Measurements from ENCODE around the gene RAD51B. TPM values are rescaled to one million over a fixed set of nuclear protein-coding genes. Genes with fewer than 3 reads are reported as not detected.

Gene RAD51B
- total RNA-seq, 4 donors from 2014 or later = 14.0 to 16.4 (median 14.8) TPM

GRCh38 chr14:68417009-68417650 is 597.6 kb downstream of the RAD51B start:
- H3K27me3 ChIP-seq = no peaks in the 10 kb centered on the region
- peak in 1 of 2 donors; percentile 25 for TF ChIP-seq POLR2A (IDR thresholded peaks at IDR 0.05)
- TF ChIP-seq, protein P1, sequence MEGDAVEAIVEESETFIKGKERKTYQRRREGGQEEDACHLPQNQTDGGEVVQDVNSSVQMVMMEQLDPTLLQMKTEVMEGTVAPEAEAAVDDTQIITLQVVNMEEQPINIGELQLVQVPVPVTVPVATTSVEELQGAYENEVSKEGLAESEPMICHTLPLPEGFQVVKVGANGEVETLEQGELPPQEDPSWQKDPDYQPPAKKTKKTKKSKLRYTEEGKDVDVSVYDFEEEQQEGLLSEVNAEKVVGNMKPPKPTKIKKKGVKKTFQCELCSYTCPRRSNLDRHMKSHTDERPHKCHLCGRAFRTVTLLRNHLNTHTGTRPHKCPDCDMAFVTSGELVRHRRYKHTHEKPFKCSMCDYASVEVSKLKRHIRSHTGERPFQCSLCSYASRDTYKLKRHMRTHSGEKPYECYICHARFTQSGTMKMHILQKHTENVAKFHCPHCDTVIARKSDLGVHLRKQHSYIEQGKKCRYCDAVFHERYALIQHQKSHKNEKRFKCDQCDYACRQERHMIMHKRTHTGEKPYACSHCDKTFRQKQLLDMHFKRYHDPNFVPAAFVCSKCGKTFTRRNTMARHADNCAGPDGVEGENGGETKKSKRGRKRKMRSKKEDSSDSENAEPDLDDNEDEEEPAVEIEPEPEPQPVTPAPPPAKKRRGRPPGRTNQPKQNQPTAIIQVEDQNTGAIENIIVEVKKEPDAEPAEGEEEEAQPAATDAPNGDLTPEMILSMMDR (IDR thresholded peaks at IDR 0.05) = no peak

GRCh38 chr14:68418174-68419118 is 598.9 kb downstream of the RAD51B start:
- WGBS, 2 donors = 30 to 51% methylated on average over 3 of the region's 3 CpGs
- H3K27ac ChIP-seq = peak overlapping the region; percentile 74 to 81 (median 80)
- TF ChIP-seq, protein P1 (IDR thresholded peaks at IDR 0.05) = no peak
- TF ChIP-seq POLR2A (IDR thresholded peaks at IDR 0.05) = peak in 1 of 2 donors; percentile 30

More at GRCh38 chr14:68417009-68417650, 597.6 kb downstream of the RAD51B start:
- Histone ChIP-seq H3K36me3 (no peaks in the 10 kb centered on the region), H3K9me3 (no peaks in the 10 kb centered on the region), H3K4me3 (replicated peaks in 1 of 3) (no peak overlapping the region), H3K27ac (peak overlapping the region; percentile 74 to 81 (median 80)), H3K4me1 (peaks cover 44 to 74% of the 10 kb centered on the region in 2 donors)
- intact Hi-C loops (cut with DNase I) = no loop called here
- DNase-seq = peak; percentile 94
- 48 to 50% methylated on average over 5 of the region's 5 CpGs for whole genome bisulfite sequencing, 2 donors

DNA sequence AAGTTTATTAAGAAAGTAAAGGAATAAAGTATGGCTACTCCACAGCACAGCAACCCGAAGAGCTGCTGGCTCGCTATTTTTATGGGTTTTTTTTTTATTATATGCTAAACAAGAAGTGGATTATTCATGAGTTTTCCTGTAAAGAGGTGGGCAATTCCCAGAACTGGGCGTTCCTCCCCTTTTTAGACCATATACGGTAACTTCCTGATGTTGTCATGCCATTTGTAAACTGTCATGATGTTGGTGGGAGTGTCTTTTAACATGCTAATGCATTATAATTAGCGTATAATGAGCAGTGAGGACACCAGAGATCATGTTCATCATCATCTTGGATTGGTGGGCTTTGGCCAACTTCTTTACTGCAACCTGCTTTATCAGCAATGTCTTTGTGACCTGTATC is 600.8 kb downstream of the RAD51B start:
- no peaks in the 10 kb centered on the region for H3K36me3 ChIP-seq
- H3K27me3 ChIP-seq = no peaks in the 10 kb centered on the region
- intact Hi-C loops (cut with DNase I) = no loop called here
- no peak for DNase-seq
- peaks cover 34 to 57% of the 10 kb centered on the region in 2 donors for H3K4me1 ChIP-seq
- TF ChIP-seq, protein P1 (IDR thresholded peaks at IDR 0.05) = no peak
- TF ChIP-seq POLR2A (IDR thresholded peaks at IDR 0.05) = no peak
- H3K27ac ChIP-seq = peak overlapping the region in 2 of 3 donors; percentile 80 to 81
- H3K9me3 ChIP-seq = no peaks in the 10 kb centered on the region
- no peak overlapping the region for H3K4me3 ChIP-seq (replicated peaks in 1 of 3)
- WGBS, 2 donors = 73 to 91% methylated on average over 5 of the region's 5 CpGs

More at GRCh38 chr14:68418174-68419118, 598.9 kb downstream of the RAD51B start:
- no peak overlapping the region for H3K4me3 ChIP-seq (replicated peaks in 1 of 3)
- H3K27me3 ChIP-seq = no peaks in the 10 kb centered on the region
- intact Hi-C loops (cut with DNase I) = no loop called here
- no peaks in the 10 kb centered on the region for H3K9me3 ChIP-seq
- no peaks in the 10 kb centered on the region for H3K36me3 ChIP-seq
- DNase-seq = peak; percentile 61 to 67
- peaks cover 44 to 74% of the 10 kb centered on the region in 2 donors for H3K4me1 ChIP-seq

DNA sequence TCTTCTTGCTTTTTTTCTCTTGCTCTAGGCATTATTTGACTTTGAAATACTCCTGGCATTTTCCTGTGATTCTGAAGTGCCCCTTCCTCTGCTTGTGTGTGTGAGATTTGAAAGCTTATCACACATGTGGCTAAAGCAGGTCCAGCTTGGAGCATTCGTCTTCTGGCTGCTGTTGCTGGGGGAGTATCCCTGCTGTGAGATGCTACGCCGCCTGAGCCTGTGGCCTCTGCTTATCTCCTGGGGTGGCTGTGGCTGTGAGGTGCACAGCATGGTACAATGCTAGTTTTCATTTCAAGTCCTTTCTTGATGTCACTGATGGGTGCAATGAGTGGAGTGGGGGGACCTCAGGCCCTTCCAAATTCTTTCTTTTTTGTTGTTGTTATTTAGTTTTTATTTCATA is 601.5 kb downstream of the RAD51B start:
- 61 to 96% methylated on average over 3 of the region's 3 CpGs for WGBS, 2 donors
- Histone ChIP-seq H3K9me3 (no peaks in the 10 kb centered on the region), H3K27ac (peak overlapping the region in 1 of 3 donors; percentile 28), H3K27me3 (no peaks in the 10 kb centered on the region), H3K4me3 (replicated peaks in 1 of 3) (no peak overlapping the region), H3K4me1 (peaks cover 31 to 50% of the 10 kb centered on the region in 2 donors), H3K36me3 (no peaks in the 10 kb centered on the region)
- intact Hi-C loops (cut with DNase I) = no loop called here
- TF ChIP-seq, protein P1 (IDR thresholded peaks at IDR 0.05) = no peak
- TF ChIP-seq POLR2A (IDR thresholded peaks at IDR 0.05) = no peak
- no peak for DNase-seq

Measured in thyroid gland (tissue), 4 donors.